Umbilical cord (tissue), 2 donors: Measurements from ENCODE around the gene MIEN1. TPM values are rescaled to one million over a fixed set of nuclear protein-coding genes. Genes with fewer than 3 reads are reported as not detected.
A peak's percentile ranks its signal among the peaks of the same experiment; 100 is the strongest.
"Not testable (repeated sequence)": the region's sequence is repeated elsewhere in the genome, so short reads cannot be mapped to it uniquely, and the experiment has no call there.

Experiments used
- DNase-seq: peaks from one replicate; pipeline ENCODE4 v3.0.0-alpha.2; 2015; ENCODE audit warnings: low spot score
- total RNA-seq: library from RNA; depleted of rRNA; stranded (reverse); fragments of >200 nt; gene quantifications from one replicate; pipeline ENCODE4 v1.2.3, GENCODE V29; 2014; ENCODE audit warnings: low replicate concordance; ENCODE audit not compliant: insufficient read depth

Gene MIEN1
- total RNA-seq, 1 donor from 2014 or later, result 9.9 TPM

GRCh38 chr17:39740357-39741111, 10.2 kb upstream of the MIEN1 start:
- peak; percentile 38 for DNase-seq

- DNase-seq, result no peak
Measured at GRCh38 chr17:39739885-39740356, 9.6 kb upstream of the MIEN1 start.

- peak; percentile 60 for DNase-seq
Measured at GRCh38 chr17:39738983-39739884, 8.9 kb upstream of the MIEN1 start.

GRCh38 chr17:39738568-39738901, 8.2 kb upstream of the MIEN1 start:
- DNase-seq, result no peak

GRCh38 chr17:39737760-39738567, 7.6 kb upstream of the MIEN1 start, which contains the start of gene GRB7:
GRB7 (plus strand) TSS chr17:39737938; CDS start chr17:39742302, 4,364 bp downstream.
- no peak for DNase-seq

- DNase-seq, result no peak
Measured at GRCh38 chr17:39737206-39737759, 7.0 kb upstream of the MIEN1 start.

GRCh38 chr17:39736319-39737165, 6.2 kb upstream of the MIEN1 start:
- DNase-seq, result no peak

- DNase-seq, result no peak
Measured at GRCh38 chr17:39735882-39736281, 5.5 kb upstream of the MIEN1 start.

GRCh38 chr17:39732586-39732985, 2.3 kb upstream of the MIEN1 start:
- no peak for DNase-seq

- DNase-seq, result no peak
Measured at GRCh38 chr17:39729280-39729851, 966 bp downstream of the MIEN1 start.

GRCh38 chr17:39727556-39727955, 2.8 kb downstream of the MIEN1 start:
- no peak for DNase-seq

- DNase-seq, result no peak
Measured at GRCh38 chr17:39726617-39727016, 3.7 kb downstream of the MIEN1 start.

GRCh38 chr17:39725923-39726322, 4.4 kb downstream of the MIEN1 start:
- not testable (repeated sequence) for DNase-seq

- DNase-seq, result no peak
Measured at GRCh38 chr17:39724731-39725130, 5.6 kb downstream of the MIEN1 start.

- DNase-seq, result no peak
Measured at GRCh38 chr17:39722965-39723848, 7.1 kb downstream of the MIEN1 start.

- DNase-seq, result no peak
Measured at GRCh38 chr17:39722104-39722503, 8.2 kb downstream of the MIEN1 start.

GRCh38 chr17:39719563-39720355, 10.6 kb downstream of the MIEN1 start:
- no peak for DNase-seq

- no peak for DNase-seq
Measured at GRCh38 chr17:39717660-39718059, 12.7 kb downstream of the MIEN1 start.
